ENCODE measurements around the gene NOX5. TPM values are rescaled to one million over a fixed set of nuclear protein-coding genes. Genes with fewer than 3 reads are reported as not detected.

NOX5 gene
- total RNA-seq, 1 donor, result not detected

GRCh38 chr15:69084404-69085030 is 70.0 kb downstream of the NOX5 start:
- Histone ChIP-seq H3K4me1 (ENCODE audit: insufficient read depth, low read length) (peaks cover 8% of the 10 kb centered on the region), H3K27me3 (ENCODE audit: insufficient read depth, low read length) (no peaks in the 10 kb centered on the region)

GRCh38 chr15:69085325-69086081 is 71.0 kb downstream of the NOX5 start:
- Histone ChIP-seq H3K9me3 (ENCODE audit: low read depth, low read length) (no peaks in the 10 kb centered on the region), H3K4me1 (ENCODE audit: insufficient read depth, low read length) (peaks cover 8% of the 10 kb centered on the region), H3K4me3 (ENCODE audit: low read length) (no peak overlapping the region), H3K27me3 (ENCODE audit: insufficient read depth, low read length) (no peaks in the 10 kb centered on the region)

More at GRCh38 chr15:69084404-69085030, 70.0 kb downstream of the NOX5 start:
- no peak overlapping the region for H3K4me3 ChIP-seq (ENCODE audit: low read length)
- no peaks in the 10 kb centered on the region for H3K9me3 ChIP-seq (ENCODE audit: low read depth, low read length)

- no peak overlapping the region for H3K4me3 ChIP-seq (ENCODE audit: low read length)
- no peaks in the 10 kb centered on the region for H3K27me3 ChIP-seq (ENCODE audit: insufficient read depth, low read length)
- no peaks in the 10 kb centered on the region for H3K9me3 ChIP-seq (ENCODE audit: low read depth, low read length)
- peaks cover 8% of the 10 kb centered on the region for H3K4me1 ChIP-seq (ENCODE audit: insufficient read depth, low read length)
Measured at GRCh38 chr15:69086427-69087204, 72.1 kb downstream of the NOX5 start.

- Histone ChIP-seq H3K4me3 (ENCODE audit: low read length) (no peak overlapping the region), H3K27me3 (ENCODE audit: insufficient read depth, low read length) (no peaks in the 10 kb centered on the region), H3K4me1 (ENCODE audit: insufficient read depth, low read length) (peaks cover 8% of the 10 kb centered on the region), H3K9me3 (ENCODE audit: low read depth, low read length) (no peaks in the 10 kb centered on the region)
Measured at GRCh38 chr15:69087366-69087976, 73.0 kb downstream of the NOX5 start.

- Histone ChIP-seq H3K4me1 (ENCODE audit: insufficient read depth, low read length) (peaks cover 12% of the 10 kb centered on the region), H3K9me3 (ENCODE audit: low read depth, low read length) (no peaks in the 10 kb centered on the region), H3K27me3 (ENCODE audit: insufficient read depth, low read length) (no peaks in the 10 kb centered on the region), H3K4me3 (ENCODE audit: low read length) (no peak overlapping the region)
Measured at GRCh38 chr15:69088300-69088965, 73.9 kb downstream of the NOX5 start.

GRCh38 chr15:69089258-69089657 is 74.8 kb downstream of the NOX5 start:
- H3K4me3 ChIP-seq (ENCODE audit: low read length), result no peak overlapping the region
- H3K4me1 ChIP-seq (ENCODE audit: insufficient read depth, low read length), result peaks cover 12% of the 10 kb centered on the region
- no peaks in the 10 kb centered on the region for H3K27me3 ChIP-seq (ENCODE audit: insufficient read depth, low read length)
- no peaks in the 10 kb centered on the region for H3K9me3 ChIP-seq (ENCODE audit: low read depth, low read length)

- no peaks in the 10 kb centered on the region for H3K9me3 ChIP-seq (ENCODE audit: low read depth, low read length)
- H3K4me3 ChIP-seq (ENCODE audit: low read length), result no peak overlapping the region
- H3K4me1 ChIP-seq (ENCODE audit: insufficient read depth, low read length), result peaks cover 12% of the 10 kb centered on the region
- H3K27me3 ChIP-seq (ENCODE audit: insufficient read depth, low read length), result no peaks in the 10 kb centered on the region
Measured at GRCh38 chr15:69090197-69090948, 75.9 kb downstream of the NOX5 start.

- Histone ChIP-seq H3K27me3 (ENCODE audit: insufficient read depth, low read length) (no peaks in the 10 kb centered on the region), H3K4me3 (ENCODE audit: low read length) (no peak overlapping the region), H3K4me1 (ENCODE audit: insufficient read depth, low read length) (peaks cover 12% of the 10 kb centered on the region), H3K9me3 (ENCODE audit: low read depth, low read length) (no peaks in the 10 kb centered on the region)
Measured at GRCh38 chr15:69091654-69092053, 77.2 kb downstream of the NOX5 start.

- Histone ChIP-seq H3K9me3 (ENCODE audit: low read depth, low read length) (no peaks in the 10 kb centered on the region), H3K4me1 (ENCODE audit: insufficient read depth, low read length) (peaks cover 12% of the 10 kb centered on the region), H3K27me3 (ENCODE audit: insufficient read depth, low read length) (no peaks in the 10 kb centered on the region), H3K4me3 (ENCODE audit: low read length) (no peak overlapping the region)
Measured at GRCh38 chr15:69092159-69092558, 77.7 kb downstream of the NOX5 start.

GRCh38 chr15:69093127-69093526 is 78.6 kb downstream of the NOX5 start:
- Histone ChIP-seq H3K9me3 (ENCODE audit: low read depth, low read length) (no peaks in the 10 kb centered on the region), H3K4me3 (ENCODE audit: low read length) (no peak overlapping the region), H3K27me3 (ENCODE audit: insufficient read depth, low read length) (no peaks in the 10 kb centered on the region), H3K4me1 (ENCODE audit: insufficient read depth, low read length) (peaks cover 10% of the 10 kb centered on the region)

- Histone ChIP-seq H3K4me3 (ENCODE audit: low read length) (no peak overlapping the region), H3K9me3 (ENCODE audit: low read depth, low read length) (no peaks in the 10 kb centered on the region), H3K4me1 (ENCODE audit: insufficient read depth, low read length) (peaks cover 5% of the 10 kb centered on the region), H3K27me3 (ENCODE audit: insufficient read depth, low read length) (no peaks in the 10 kb centered on the region)
Measured at GRCh38 chr15:69093614-69094013, 79.1 kb downstream of the NOX5 start.

- H3K9me3 ChIP-seq (ENCODE audit: low read depth, low read length), result no peaks in the 10 kb centered on the region
- H3K4me1 ChIP-seq (ENCODE audit: insufficient read depth, low read length), result peaks cover 4% of the 10 kb centered on the region
Measured at GRCh38 chr15:69094124-69094921, 79.8 kb downstream of the NOX5 start.

GRCh38 chr15:69095274-69095673 is 80.8 kb downstream of the NOX5 start:
- peaks cover 4% of the 10 kb centered on the region for H3K4me1 ChIP-seq (ENCODE audit: insufficient read depth, low read length)
- no peak overlapping the region for H3K4me3 ChIP-seq (ENCODE audit: low read length)
- no peaks in the 10 kb centered on the region for H3K9me3 ChIP-seq (ENCODE audit: low read depth, low read length)
- no peaks in the 10 kb centered on the region for H3K27me3 ChIP-seq (ENCODE audit: insufficient read depth, low read length)

More at GRCh38 chr15:69094124-69094921, 79.8 kb downstream of the NOX5 start:
- Histone ChIP-seq H3K4me3 (ENCODE audit: low read length) (no peak overlapping the region), H3K27me3 (ENCODE audit: insufficient read depth, low read length) (no peaks in the 10 kb centered on the region)
